HepG2 (cell line): ENCODE data around the gene PSMB8. TPM values are rescaled to one million over a fixed set of nuclear protein-coding genes. Genes with fewer than 3 reads are reported as not detected.

Source experiments
- ATAC-seq: fragments of 200-7000 bp; cut with Tn5 transposase; 3 replicates; pipeline ENCODE4 v1.9.1; 2020; ENCODE audit warnings: mild to moderate bottlenecking, moderate library complexity
- BruUV-seq: library from RNA; stranded (reverse); fragments of 400-500 nt; replicated peaks from 2 replicates; lab custom pipeline; 2021; lab: Mats Ljungman, UMichigan
- CTCF ChIA-PET: fragments of 300-600 bp; formaldehyde crosslinking; extraction: SDS; loops from one replicate; lab custom pipeline; 2021; ENCODE audit warnings: low total read pairs, inconsistent platforms, low intra/inter-chr PET ratio; lab: Yijun Ruan, JAX
- POLR2A ChIA-PET: fragments of 350-600 bp; sonication (Branson Sonifier 250); formaldehyde crosslinking; loops from one replicate; lab custom pipeline; 2020; ENCODE audit warnings: antibody characterized with exemption, inconsistent platforms; lab: Yijun Ruan, JAX
- DNase-seq: peaks from one replicate; pipeline ENCODE4 v3.0.0-alpha.2; 2015; ENCODE audit warnings: low spot score
- FAIRE-seq: peaks from 3 replicates; lab custom pipeline; 2011; peaks lifted over from hg19 to GRCh38; lab: Jason Lieb, UNC
- H2AFZ ChIP-seq: one replicate; pipeline ENCODE4 v1.6.1; 2011; ENCODE audit warnings: low read length, inconsistent platforms
- H3K27ac ChIP-seq: fragments of 300-600 bp; 3 replicates; pipeline ENCODE4 v1.8.0; 2011; ENCODE audit warnings: mixed run types, mild to moderate bottlenecking, mixed read lengths, low read length, inconsistent platforms; ENCODE audit not compliant: insufficient read depth; ENCODE audit errors: extremely low read length
- H3K27me3 ChIP-seq, 2 experiments: fragments of 200-600 bp in 1 of 2; 2 replicates in 1 of 2; 3 replicates in 1 of 2; pipeline versions ENCODE4 v1.6.0 to v1.8.0; 2011; ENCODE audit warnings: low read length in 2 of 2, mild to moderate bottlenecking in 2 of 2, moderate library complexity in 2 of 2, inconsistent platforms in 1 of 2; ENCODE audit not compliant: insufficient read depth in 2 of 2, control insufficient read depth in 1 of 2
- H3K36me3 ChIP-seq, 2 experiments: fragments of 200-600 bp in 1 of 2; replicated peaks in 1 of 2; 2 replicates in 1 of 2; 3 replicates in 1 of 2; pipeline versions ENCODE4 v1.5.1 to v1.8.0; 2011; ENCODE audit warnings: low read length in 2 of 2, inconsistent platforms in 1 of 2; ENCODE audit not compliant: insufficient read depth in 2 of 2, control insufficient read depth in 1 of 2
- H3K4me1 ChIP-seq: 2 replicates; pipeline ENCODE4 v1.5.1; 2012; ENCODE audit warnings: low read length, inconsistent platforms; ENCODE audit not compliant: insufficient read depth
- H3K4me2 ChIP-seq: 2 replicates; pipeline ENCODE4 v1.6.0; 2011; ENCODE audit warnings: low read depth, low read length, inconsistent platforms
- H3K4me3 ChIP-seq, 3 experiments: fragments of 200-600 bp in 1 of 3; sonication (generic), shearing (Covaris generic) in 1 of 3; replicated peaks in 1 of 3; 2 replicates each; pipeline ENCODE4 v1.5.1; 2011 to 2016; ENCODE audit warnings: low read length in 3 of 3, inconsistent platforms in 2 of 3, low read depth in 2 of 3, mild to moderate bottlenecking in 2 of 3, control low read depth in 1 of 3, mixed read lengths in 1 of 3; ENCODE audit not compliant: insufficient read depth in 1 of 3
- H3K79me2 ChIP-seq: one replicate; pipeline ENCODE4 v1.6.1; 2011; ENCODE audit warnings: low read length, inconsistent platforms; ENCODE audit not compliant: insufficient read depth
- H3K9ac ChIP-seq: 2 replicates; pipeline ENCODE4 v1.6.0; 2011; ENCODE audit warnings: mild to moderate bottlenecking, low read depth, low read length, inconsistent platforms; ENCODE audit not compliant: insufficient read depth
- H3K9me3 ChIP-seq: 2 replicates; pipeline ENCODE4 v1.5.1; 2012; ENCODE audit warnings: mild to moderate bottlenecking, low read length
- H4K20me1 ChIP-seq: 2 replicates; pipeline ENCODE4 v1.6.0; 2011; ENCODE audit warnings: inconsistent platforms, mild to moderate bottlenecking, low read length, moderate library complexity; ENCODE audit not compliant: insufficient read depth
- ATAD3A ChIP-seq: sonication (generic); formaldehyde crosslinking; IDR thresholded peaks from 2 replicates; pipeline ENCODE4 v1.4.0; 2020; ENCODE audit warnings: missing genetic modification reagents
- EP300 ChIP-seq, 3 experiments: sonication (generic) in 1 of 3; formaldehyde crosslinking in 1 of 3; IDR thresholded peaks; 2 replicates each; pipeline versions ENCODE4 v1.5.1 to v1.6.1; 2011 to 2020; ENCODE audit warnings: low read depth in 2 of 3, low read length in 2 of 3, borderline replicate concordance in 1 of 3, improper control_type of control experiment in 1 of 3, mild to moderate bottlenecking in 1 of 3, missing genetic modification reagents in 1 of 3, moderate library complexity in 1 of 3
- IKZF1 ChIP-seq: fragments of 450-650 bp; IDR thresholded peaks from 2 replicates; pipeline ENCODE4 v1.7.1; 2016
- LRRFIP1 ChIP-seq: sonication (generic); formaldehyde crosslinking; conservative IDR thresholded peaks from 2 replicates; pipeline ENCODE4 v1.4.0; 2020; ENCODE audit warnings: missing genetic modification reagents
- PAX8 ChIP-seq: sonication (generic); formaldehyde crosslinking; IDR thresholded peaks from 2 replicates; pipeline ENCODE4 v1.8.0; 2022; ENCODE audit warnings: mild to moderate bottlenecking, missing genetic modification reagents, borderline replicate concordance
- TRAFD1 ChIP-seq: sonication (generic); formaldehyde crosslinking; IDR thresholded peaks from 2 replicates; pipeline ENCODE4 v1.5.1; 2020; ENCODE audit warnings: missing genetic modification reagents, mild to moderate bottlenecking, borderline replicate concordance
- ZBTB44 ChIP-seq: sonication (generic); formaldehyde crosslinking; IDR thresholded peaks from 2 replicates; pipeline ENCODE4 v1.4.0; 2020; ENCODE audit warnings: missing genetic modification reagents
- ZNF570 ChIP-seq: sonication (generic); formaldehyde crosslinking; IDR thresholded peaks from 2 replicates; pipeline ENCODE4 v1.4.0; 2020; ENCODE audit warnings: mild to moderate bottlenecking, missing genetic modification reagents, borderline replicate concordance
- ZNF75D ChIP-seq: sonication (generic); formaldehyde crosslinking; IDR thresholded peaks from 2 replicates; pipeline ENCODE4 v1.8.1; 2023; ENCODE audit warnings: missing genetic modification reagents, mild to moderate bottlenecking, borderline replicate concordance
- WGBS: methylation state at CpG from one replicate; pipeline ENCODE4 v1.1.6; 2017; ENCODE audit warnings: low lambda C conversion rate; 5-methylcytosine and 5-hydroxymethylcytosine counted together
- in situ Hi-C: cut with HindIII; loops from 2 replicates; pipeline ENCODE4 v1.10.0; 2017; ENCODE audit warnings: low pct_unique_long_range_greater_than_20kb; ENCODE audit not compliant: extremely low pct_ligation_motif_present
- intact Hi-C: fragments of 100-400 bp; cut with micrococcal nuclease; formaldehyde crosslinking; loops from one replicate; pipeline ENCODE4 v1.10.0; 2022; ENCODE audit not compliant: unreplicated experiment
- polyA plus RNA-seq, 8 experiments: library from polyadenylated mRNA; depleted of rRNA in 3 of 8; stranded (reverse) in 7 of 8; unstranded in 1 of 8; fragments of >200 nt; fragmentation: Illumina TruSeq in 4 of 8; extraction: Trizol in 4 of 8; gene quantifications; 2 replicates each; pipeline versions ENCODE4 v1.2.1 to v1.2.3, GENCODE V29; 2011 to 2016; ENCODE audit warnings: low read depth in 4 of 8, missing spikeins in 1 of 8, mixed read lengths in 1 of 8; ENCODE audit not compliant: insufficient read depth in 1 of 8
- total RNA-seq, 5 experiments: library from RNA; depleted of rRNA; stranded (reverse); fragments of >200 nt; fragmentation: Illumina TruSeq; extraction: Trizol; gene quantifications; 2 replicates each; pipeline ENCODE4 v1.2.3, GENCODE V29; 2016; ENCODE audit warnings: low read depth in 1 of 5
- TF ChIP-seq, protein P1 (sequence below): sonication (generic); formaldehyde crosslinking; IDR thresholded peaks from 2 replicates; pipeline ENCODE4 v1.4.0; 2020; ENCODE audit warnings: missing genetic modification reagents
- TF ChIP-seq, protein P2 (sequence below): IDR thresholded peaks from 2 replicates; pipeline ENCODE4 v1.6.1; 2016; ENCODE audit warnings: missing compliant biosample characterization, missing genetic modification reagents, borderline replicate concordance

The PSMB8 gene
- total and polyA plus RNA-seq, 2 of the 13 experiments (the other 11 are each of a cell fraction or from before 2014, with no cell fraction given): 30.7 to 64.7 TPM

DNA sequence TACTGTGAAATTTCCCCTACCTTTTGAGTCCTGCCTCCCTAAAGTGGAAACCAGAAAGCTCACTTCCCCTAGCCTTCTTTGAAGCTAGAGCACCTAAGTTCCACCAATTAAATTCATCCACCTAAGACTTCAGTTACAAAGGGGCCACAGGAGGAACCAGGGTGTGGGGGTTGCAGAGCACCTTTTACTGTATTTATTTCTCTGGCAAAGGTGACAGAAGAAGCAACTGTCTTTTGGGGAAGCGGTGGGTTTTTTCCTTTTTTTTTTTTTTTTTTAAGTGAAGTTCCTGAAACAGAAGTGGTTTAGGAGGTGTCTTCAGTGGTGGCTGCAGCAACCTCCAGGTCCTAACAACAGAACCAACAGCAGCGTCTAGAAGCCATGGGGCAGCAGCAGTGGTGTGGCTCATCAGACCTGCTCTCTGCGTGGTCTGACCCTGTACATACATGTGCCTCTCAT, 23.2 kb upstream of the PSMB8 start:
- no TSS peak for BruUV-seq
- DNase-seq (no peak), FAIRE-seq (no peak), ATAC-seq (no peak)
- no peak overlapping the region for H3K27ac ChIP-seq
- H3K4me3 ChIP-seq: no peak overlapping the region
- intact Hi-C loops (no loop called here), in situ Hi-C loops (loop anchor here (5.0 kb wide), 1 partner anchor 35 kb away; no protein-coding TSS in a partner anchor)
- WGBS: 2% methylated on average over 3 of the region's 3 CpGs
- peaks cover 0 to 19% of the 10 kb centered on the region in 2 experiments; a peak in 3 of 5 replicates for H3K27me3 ChIP-seq
- no peaks in the 10 kb centered on the region for H3K79me2 ChIP-seq
- H2AFZ ChIP-seq: no peak overlapping the region
- ChIA-PET POLR2A (interaction anchor here (1.5 to 2.3 kb wide), 2 partner anchors 13 to 22 kb away, joined by 6 to 11 read pairs; partner anchors contain the start of genes PSMB9 and TAP1), CTCF (interaction anchor here (2.6 to 4.1 kb wide), 2 partner anchors 28 to 41 kb away, joined by 18 to 65 read pairs; partner anchors contain the start of gene TAP2)
- no peak overlapping the region for H3K4me2 ChIP-seq
- H3K9ac ChIP-seq: no peak overlapping the region
- H4K20me1 ChIP-seq: no peaks in the 10 kb centered on the region
- H3K36me3 ChIP-seq: no peaks in the 10 kb centered on the region
- 0 out of 2 replicates have a peak, but pooled peaks cover 9% of the 10 kb centered on the region for H3K4me1 ChIP-seq
- no peaks in the 10 kb centered on the region for H3K9me3 ChIP-seq
- TF ChIP-seq, protein P1, sequence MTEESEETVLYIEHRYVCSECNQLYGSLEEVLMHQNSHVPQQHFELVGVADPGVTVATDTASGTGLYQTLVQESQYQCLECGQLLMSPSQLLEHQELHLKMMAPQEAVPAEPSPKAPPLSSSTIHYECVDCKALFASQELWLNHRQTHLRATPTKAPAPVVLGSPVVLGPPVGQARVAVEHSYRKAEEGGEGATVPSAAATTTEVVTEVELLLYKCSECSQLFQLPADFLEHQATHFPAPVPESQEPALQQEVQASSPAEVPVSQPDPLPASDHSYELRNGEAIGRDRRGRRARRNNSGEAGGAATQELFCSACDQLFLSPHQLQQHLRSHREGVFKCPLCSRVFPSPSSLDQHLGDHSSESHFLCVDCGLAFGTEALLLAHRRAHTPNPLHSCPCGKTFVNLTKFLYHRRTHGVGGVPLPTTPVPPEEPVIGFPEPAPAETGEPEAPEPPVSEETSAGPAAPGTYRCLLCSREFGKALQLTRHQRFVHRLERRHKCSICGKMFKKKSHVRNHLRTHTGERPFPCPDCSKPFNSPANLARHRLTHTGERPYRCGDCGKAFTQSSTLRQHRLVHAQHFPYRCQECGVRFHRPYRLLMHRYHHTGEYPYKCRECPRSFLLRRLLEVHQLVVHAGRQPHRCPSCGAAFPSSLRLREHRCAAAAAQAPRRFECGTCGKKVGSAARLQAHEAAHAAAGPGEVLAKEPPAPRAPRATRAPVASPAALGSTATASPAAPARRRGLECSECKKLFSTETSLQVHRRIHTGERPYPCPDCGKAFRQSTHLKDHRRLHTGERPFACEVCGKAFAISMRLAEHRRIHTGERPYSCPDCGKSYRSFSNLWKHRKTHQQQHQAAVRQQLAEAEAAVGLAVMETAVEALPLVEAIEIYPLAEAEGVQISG (CRISPR knock-in tag): no peak
- no peak for TF ChIP-seq ZNF570 (CRISPR knock-in tag)
- no peak for TF ChIP-seq PAX8 (CRISPR knock-in tag)
- TF ChIP-seq ZBTB44 (CRISPR knock-in tag): no peak
- no peak for TF ChIP-seq LRRFIP1 (CRISPR knock-in tag)
- TF ChIP-seq EP300 (IDR thresholded peaks at IDR 0.05; ENCODE audit: low read depth in 2 of 2, low read length in 2 of 2): no peak
- TF ChIP-seq EP300 (CRISPR knock-in tag; IDR thresholded peaks at IDR 0.05; ENCODE audit: borderline replicate concordance): no peak
- no peak for TF ChIP-seq IKZF1
- no peak for TF ChIP-seq TRAFD1
- TF ChIP-seq ATAD3A: no peak
- TF ChIP-seq, protein P2, sequence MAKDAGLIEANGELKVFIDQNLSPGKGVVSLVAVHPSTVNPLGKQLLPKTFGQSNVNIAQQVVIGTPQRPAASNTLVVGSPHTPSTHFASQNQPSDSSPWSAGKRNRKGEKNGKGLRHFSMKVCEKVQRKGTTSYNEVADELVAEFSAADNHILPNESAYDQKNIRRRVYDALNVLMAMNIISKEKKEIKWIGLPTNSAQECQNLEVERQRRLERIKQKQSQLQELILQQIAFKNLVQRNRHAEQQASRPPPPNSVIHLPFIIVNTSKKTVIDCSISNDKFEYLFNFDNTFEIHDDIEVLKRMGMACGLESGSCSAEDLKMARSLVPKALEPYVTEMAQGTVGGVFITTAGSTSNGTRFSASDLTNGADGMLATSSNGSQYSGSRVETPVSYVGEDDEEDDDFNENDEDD (CRISPR knock-in tag): no peak
- TF ChIP-seq ZNF75D (CRISPR knock-in tag): no peak
